Measurements from ENCODE around the gene POLE4. TPM values are rescaled to one million over a fixed set of nuclear protein-coding genes. Genes with fewer than 3 reads are reported as not detected.

Gene POLE4
- total RNA-seq, 4 donors from 2014 or later, result 22.0 to 35.9 (median 28.7) TPM

- intact Hi-C loops (cut with DNase I), result no loop called here
- Histone ChIP-seq H3K4me1 (no peaks in the 10 kb centered on the region), H3K36me3 (no peaks in the 10 kb centered on the region), H3K4me3 (no peak overlapping the region), H3K27me3 (no peaks in the 10 kb centered on the region), H3K27ac (replicated peaks in 1 of 4) (no peak overlapping the region), H3K9me3 (no peaks in the 10 kb centered on the region)
- no peak for TF ChIP-seq CTCF (IDR thresholded peaks at IDR 0.05)
- TF ChIP-seq POLR2AphosphoS5 (IDR thresholded peaks at IDR 0.05), result no peak
- no peak for TF ChIP-seq EP300 (IDR thresholded peaks at IDR 0.05)
- no peak for TF ChIP-seq POLR2A (IDR thresholded peaks at IDR 0.05; ENCODE audit: low read depth)
- no peak for DNase-seq (ENCODE audit: extremely low spot score)
- 87% methylated on average over 5 of the region's 5 CpGs for WGBS
Measured at GRCh38 chr2:74983631-74984392, 25.4 kb downstream of the POLE4 start.

GRCh38 chr2:74984947-74985637, 26.6 kb downstream of the POLE4 start:
- no peaks in the 10 kb centered on the region for H3K9me3 ChIP-seq
- TF ChIP-seq EP300 (IDR thresholded peaks at IDR 0.05) (no peak), POLR2A (IDR thresholded peaks at IDR 0.05; ENCODE audit: low read depth) (no peak), CTCF (IDR thresholded peaks at IDR 0.05) (no peak), POLR2AphosphoS5 (IDR thresholded peaks at IDR 0.05) (no peak)
- no peaks in the 10 kb centered on the region for H3K27me3 ChIP-seq
- intact Hi-C loops (cut with DNase I), result no loop called here
- no peak for DNase-seq (ENCODE audit: extremely low spot score)
- 76% methylated on average over 3 of the region's 3 CpGs for WGBS
- H3K4me1 ChIP-seq, result no peaks in the 10 kb centered on the region
- H3K36me3 ChIP-seq, result no peaks in the 10 kb centered on the region
- no peak overlapping the region for H3K27ac ChIP-seq (replicated peaks in 1 of 4)
- H3K4me3 ChIP-seq, result no peak overlapping the region

- 44% methylated on average over 7 of the region's 7 CpGs for WGBS
- intact Hi-C loops (cut with DNase I), result no loop called here
- no peak overlapping the region for H3K27ac ChIP-seq (replicated peaks in 1 of 4)
- H3K4me3 ChIP-seq, result no peak overlapping the region
- DNase-seq (ENCODE audit: extremely low spot score), result no peak
- no peaks in the 10 kb centered on the region for H3K36me3 ChIP-seq
- H3K27me3 ChIP-seq, result no peaks in the 10 kb centered on the region
- no peak for TF ChIP-seq CTCF (IDR thresholded peaks at IDR 0.05)
- no peak for TF ChIP-seq POLR2AphosphoS5 (IDR thresholded peaks at IDR 0.05)
- no peak for TF ChIP-seq EP300 (IDR thresholded peaks at IDR 0.05)
- no peak for TF ChIP-seq POLR2A (IDR thresholded peaks at IDR 0.05; ENCODE audit: low read depth)
- no peaks in the 10 kb centered on the region for H3K9me3 ChIP-seq
- no peaks in the 10 kb centered on the region for H3K4me1 ChIP-seq
Measured at GRCh38 chr2:74985978-74986609, 27.7 kb downstream of the POLE4 start.

- WGBS, result 92% methylated on average over 4 of the region's 4 CpGs
- H3K4me1 ChIP-seq, result no peaks in the 10 kb centered on the region
- no peak for DNase-seq (ENCODE audit: extremely low spot score)
- TF ChIP-seq POLR2A (IDR thresholded peaks at IDR 0.05; ENCODE audit: low read depth) (no peak), CTCF (IDR thresholded peaks at IDR 0.05) (no peak), EP300 (IDR thresholded peaks at IDR 0.05) (no peak), POLR2AphosphoS5 (IDR thresholded peaks at IDR 0.05) (no peak)
- H3K4me3 ChIP-seq, result no peak overlapping the region
- intact Hi-C loops (cut with DNase I), result no loop called here
- no peak overlapping the region for H3K27ac ChIP-seq (replicated peaks in 1 of 4)
- no peaks in the 10 kb centered on the region for H3K36me3 ChIP-seq
- no peaks in the 10 kb centered on the region for H3K27me3 ChIP-seq
- no peaks in the 10 kb centered on the region for H3K9me3 ChIP-seq
Measured at GRCh38 chr2:74991977-74992376, 33.5 kb downstream of the POLE4 start.
